Prostate gland (tissue), 2 donors: Measurements from ENCODE around the gene GADD45A.

Experiments used
- CTCF ChIP-seq, 4 experiments: fragments of 200-600 bp in 2 of 4; fragments of 450-650 bp in 2 of 4; sonication (generic) in 2 of 4; IDR thresholded peaks; 1 replicate in 3 of 4; 2 replicates in 1 of 4; pipeline ENCODE4 v1.5.1; 2016 to 2019; ENCODE audit warnings: antibody characterized with exemption in 4 of 4, mild to moderate bottlenecking in 2 of 4, moderate library complexity in 2 of 4
- POLR2A ChIP-seq: fragments of 450-650 bp; IDR thresholded peaks from one replicate; pipeline ENCODE4 v1.6.1; 2016; ENCODE audit warnings: antibody characterized with exemption, mild to moderate bottlenecking

- no peak for TF ChIP-seq CTCF (IDR thresholded peaks at IDR 0.05)
- no peak for TF ChIP-seq POLR2A
These were observed 2.2 kb downstream of the GADD45A start for GRCh38 chr1:67687198-67687545.
